Glutamatergic neuron (in vitro differentiated cells): Measurements from ENCODE around the gene MYORG. TPM values are rescaled to one million over a fixed set of nuclear protein-coding genes. Genes with fewer than 3 reads are reported as not detected.

ENCODE experiments used
- DNase-seq: peaks from one replicate; pipeline ENCODE4 v3.0.0; 2022
- H3K27ac Mint-ChIP-seq: one replicate; pipeline ENCODE4 v1.8.0; 2020; ENCODE audit warnings: mild to moderate bottlenecking, mixed read lengths, inconsistent platforms; ENCODE audit not compliant: unreplicated experiment
- H3K27me3 Mint-ChIP-seq: one replicate; pipeline ENCODE4 v1.8.0; 2020; ENCODE audit warnings: mild to moderate bottlenecking, moderate library complexity, mixed read lengths, inconsistent platforms; ENCODE audit not compliant: unreplicated experiment
- H3K36me3 Mint-ChIP-seq: one replicate; pipeline ENCODE4 v1.8.0; 2020; ENCODE audit warnings: mild to moderate bottlenecking, mixed read lengths, inconsistent platforms; ENCODE audit not compliant: unreplicated experiment
- H3K4me1 Mint-ChIP-seq: one replicate; pipeline ENCODE4 v1.8.0; 2020; ENCODE audit warnings: mild to moderate bottlenecking, low read depth, mixed read lengths, inconsistent platforms; ENCODE audit not compliant: unreplicated experiment
- H3K4me3 Mint-ChIP-seq: one replicate; pipeline ENCODE4 v1.8.0; 2020; ENCODE audit warnings: mild to moderate bottlenecking, mixed read lengths, inconsistent platforms; ENCODE audit not compliant: unreplicated experiment
- H3K9me3 Mint-ChIP-seq: one replicate; pipeline ENCODE4 v1.8.0; 2020; ENCODE audit warnings: mild to moderate bottlenecking, moderate library complexity, mixed read lengths, inconsistent platforms; ENCODE audit not compliant: unreplicated experiment
- total RNA-seq: library from RNA; stranded (reverse); fragmentation: NEBNext Ultra II Directional; extraction: Animal tissue kit (Norgen Biotek cat#: 25700); gene quantifications from one replicate; pipeline ENCODE4 v1.2.1, GENCODE V29; 2021; ENCODE audit not compliant: unreplicated experiment
- TF ChIP-seq, protein P1 (sequence below): fragments of 200-600 bp; sonication (generic); IDR thresholded peaks from one replicate; pipeline ENCODE4 v1.5.0; 2021; ENCODE audit not compliant: partially characterized antibody, unreplicated experiment

MYORG gene
- total RNA-seq, 1 donor from 2014 or later: 4.6 TPM

DNA sequence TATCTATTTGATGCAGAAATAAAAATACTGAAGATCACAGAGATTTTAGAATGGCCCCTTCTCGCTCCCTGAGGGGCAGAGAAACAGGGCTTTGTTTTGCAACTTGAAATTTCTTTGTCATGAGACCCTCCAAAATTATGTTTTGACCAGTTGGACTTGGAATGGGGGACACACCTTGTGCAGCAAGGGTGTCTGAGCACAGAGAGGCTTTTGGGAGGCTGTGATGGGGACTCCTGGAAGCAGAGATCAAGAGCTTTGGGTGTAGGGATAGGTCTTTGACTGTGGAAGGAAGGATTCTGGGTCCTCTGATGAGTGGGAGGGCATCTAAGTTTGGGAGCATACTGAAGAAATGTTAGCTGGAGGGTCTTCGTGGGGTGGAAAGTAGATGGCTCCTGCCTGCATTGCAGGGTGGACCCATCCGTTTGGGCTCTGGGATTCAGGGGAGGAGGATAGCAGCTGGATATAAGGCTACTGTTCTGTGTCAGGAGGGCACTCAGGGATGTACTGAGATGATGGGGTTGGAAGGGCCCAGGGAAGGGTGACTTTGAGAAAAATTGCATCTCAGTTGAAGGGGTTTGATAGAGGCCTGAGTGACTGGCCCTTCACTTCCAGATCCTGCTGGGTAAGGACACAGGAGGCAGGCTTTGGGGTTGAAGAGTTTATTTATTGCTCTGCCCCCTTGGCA, 1.8 kb upstream of the MYORG start:
- TF ChIP-seq, protein P1, sequence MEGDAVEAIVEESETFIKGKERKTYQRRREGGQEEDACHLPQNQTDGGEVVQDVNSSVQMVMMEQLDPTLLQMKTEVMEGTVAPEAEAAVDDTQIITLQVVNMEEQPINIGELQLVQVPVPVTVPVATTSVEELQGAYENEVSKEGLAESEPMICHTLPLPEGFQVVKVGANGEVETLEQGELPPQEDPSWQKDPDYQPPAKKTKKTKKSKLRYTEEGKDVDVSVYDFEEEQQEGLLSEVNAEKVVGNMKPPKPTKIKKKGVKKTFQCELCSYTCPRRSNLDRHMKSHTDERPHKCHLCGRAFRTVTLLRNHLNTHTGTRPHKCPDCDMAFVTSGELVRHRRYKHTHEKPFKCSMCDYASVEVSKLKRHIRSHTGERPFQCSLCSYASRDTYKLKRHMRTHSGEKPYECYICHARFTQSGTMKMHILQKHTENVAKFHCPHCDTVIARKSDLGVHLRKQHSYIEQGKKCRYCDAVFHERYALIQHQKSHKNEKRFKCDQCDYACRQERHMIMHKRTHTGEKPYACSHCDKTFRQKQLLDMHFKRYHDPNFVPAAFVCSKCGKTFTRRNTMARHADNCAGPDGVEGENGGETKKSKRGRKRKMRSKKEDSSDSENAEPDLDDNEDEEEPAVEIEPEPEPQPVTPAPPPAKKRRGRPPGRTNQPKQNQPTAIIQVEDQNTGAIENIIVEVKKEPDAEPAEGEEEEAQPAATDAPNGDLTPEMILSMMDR: no peak
- no peak for DNase-seq

DNA sequence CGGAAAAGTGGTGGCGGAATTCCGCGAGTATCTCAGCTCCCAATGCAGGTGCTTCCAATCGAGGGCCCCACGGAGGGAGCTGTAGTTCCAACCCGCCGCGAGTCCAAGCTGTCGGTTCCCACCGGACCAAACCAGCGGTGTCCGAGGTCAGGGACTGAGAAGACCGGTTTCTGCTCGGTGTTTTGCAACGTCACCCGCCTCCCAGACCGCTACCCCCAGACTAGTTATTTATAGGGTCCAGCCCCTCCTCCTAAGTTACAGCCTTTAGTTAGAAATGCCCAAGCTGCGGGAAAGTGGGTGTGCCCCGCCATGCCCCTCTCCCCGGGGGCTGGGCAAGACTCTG, 677 bp upstream of the MYORG start:
- TF ChIP-seq, protein P1: no peak
- H3K9me3 Mint-ChIP-seq: peaks cover 18% of the 10 kb centered on the region
- H3K27ac Mint-ChIP-seq: no peak overlapping the region
- peaks cover 6% of the 10 kb centered on the region for H3K36me3 Mint-ChIP-seq
- H3K27me3 Mint-ChIP-seq: peaks cover 19% of the 10 kb centered on the region
- H3K4me1 Mint-ChIP-seq: peaks cover 18% of the 10 kb centered on the region
- H3K4me3 Mint-ChIP-seq: peak overlapping the region; percentile 88
- peak; percentile 39 for DNase-seq

More for the DNA sequence above, 1.8 kb upstream of the MYORG start:
- Mint-ChIP-seq H3K27me3 (peaks cover 23% of the 10 kb centered on the region), H3K4me1 (peaks cover 18% of the 10 kb centered on the region), H3K4me3 (peak overlapping the region; percentile 57), H3K36me3 (peaks cover 6% of the 10 kb centered on the region), H3K27ac (peak overlapping the region; percentile 65), H3K9me3 (peaks cover 18% of the 10 kb centered on the region)

DNA sequence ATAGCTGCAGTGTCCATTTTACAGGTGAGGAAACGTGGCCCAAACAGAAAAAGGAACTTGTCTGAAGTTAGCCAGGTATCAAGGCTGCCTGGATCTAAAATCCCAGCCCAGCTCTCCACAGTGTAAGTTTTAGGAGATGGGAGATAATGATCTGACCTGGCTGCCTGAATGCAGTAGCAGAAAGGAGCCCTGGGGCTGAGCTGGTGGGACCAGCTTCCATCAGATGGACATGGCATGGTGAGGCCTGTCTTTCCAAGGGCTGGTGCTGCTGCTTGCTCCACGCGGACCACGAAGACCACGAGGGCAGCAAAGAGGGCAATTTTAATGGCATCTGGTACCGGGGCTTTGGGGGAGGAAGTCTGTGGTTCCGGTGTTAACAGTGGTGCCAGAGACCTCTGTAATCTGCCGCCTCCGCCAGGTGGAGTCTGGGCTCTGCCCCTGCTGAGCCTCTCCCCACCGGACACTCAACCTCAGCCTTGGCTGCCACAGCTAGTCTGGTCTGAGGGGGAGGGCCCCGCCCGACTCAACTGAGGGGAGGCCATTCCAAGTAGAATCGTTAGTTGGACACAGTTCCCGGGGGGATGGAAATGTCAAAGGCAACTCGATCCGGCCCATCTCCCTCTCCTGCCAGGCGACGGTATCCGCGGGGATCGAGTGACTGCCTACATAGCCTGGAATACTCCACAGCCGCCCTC, 650 bp downstream of the MYORG start:
- Mint-ChIP-seq H3K36me3 (peaks cover 9% of the 10 kb centered on the region), H3K27me3 (peaks cover 19% of the 10 kb centered on the region), H3K9me3 (peaks cover 15% of the 10 kb centered on the region), H3K27ac (peak overlapping the region; percentile 76), H3K4me1 (peaks cover 18% of the 10 kb centered on the region), H3K4me3 (peak overlapping the region; percentile 88)
- peak; percentile 67 for DNase-seq
- TF ChIP-seq, protein P1: peak; percentile 15

DNA sequence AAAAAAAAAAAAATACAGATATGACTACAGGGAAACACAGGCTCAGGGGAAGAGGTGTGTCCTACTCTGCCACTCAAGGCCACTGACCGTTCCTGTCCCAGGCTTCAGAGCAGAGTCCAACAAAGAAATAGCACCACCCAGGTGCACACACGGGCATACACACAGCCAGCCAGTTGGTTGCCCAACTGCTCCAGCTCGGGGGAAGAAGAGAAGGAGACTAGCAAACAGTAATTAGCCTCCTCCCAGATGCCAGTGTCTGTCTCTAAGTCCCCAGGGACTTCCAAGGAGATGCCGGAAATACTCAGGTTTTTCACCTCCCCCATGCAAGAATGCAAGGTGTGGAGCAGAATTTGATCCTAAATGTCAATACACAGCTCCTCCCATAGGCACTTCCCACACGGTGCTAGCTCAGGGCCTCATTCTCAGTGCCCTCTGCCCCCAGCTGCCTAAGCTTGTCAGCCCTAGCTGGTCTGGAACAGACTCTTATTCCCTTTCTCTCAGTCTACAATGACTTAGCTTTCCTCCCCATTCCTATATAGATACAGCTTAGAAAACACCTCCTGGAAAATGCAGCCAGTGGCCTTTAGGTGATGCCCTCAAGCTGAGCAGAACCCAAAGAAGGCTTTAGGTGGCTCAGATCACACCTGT, 1.7 kb downstream of the MYORG start:
- H3K9me3 Mint-ChIP-seq: peaks cover 15% of the 10 kb centered on the region
- TF ChIP-seq, protein P1: no peak
- DNase-seq: no peak
- H3K27ac Mint-ChIP-seq: peak overlapping the region; percentile 59
- H3K4me1 Mint-ChIP-seq: peaks cover 16% of the 10 kb centered on the region
- peaks cover 13% of the 10 kb centered on the region for H3K36me3 Mint-ChIP-seq
- H3K4me3 Mint-ChIP-seq: peak overlapping the region; percentile 88
- peaks cover 18% of the 10 kb centered on the region for H3K27me3 Mint-ChIP-seq
